OCI-LY7 (cell line): Measurements from ENCODE around the gene CNTNAP5. TPM values are rescaled to one million over a fixed set of nuclear protein-coding genes. Genes with fewer than 3 reads are reported as not detected.

Source experiments
- BruUV-seq: library from RNA; stranded (reverse); fragments of 400-500 nt; replicated peaks from 2 replicates; lab custom pipeline; 2021; lab: Mats Ljungman, UMichigan
- CTCF ChIA-PET: fragments of 300-600 bp; sonication (Branson Sonifier 250); formaldehyde crosslinking; loops from one replicate; lab custom pipeline; 2022; ENCODE audit warnings: antibody characterized with exemption; ENCODE audit not compliant: unreplicated experiment; lab: Charles Lee
- POLR2A ChIA-PET: fragments of 300-600 bp; sonication (Branson Sonifier 250); formaldehyde crosslinking; loops from one replicate; lab custom pipeline; 2022; ENCODE audit warnings: antibody characterized with exemption; lab: Charles Lee
- DNase-seq: peaks from one replicate; pipeline ENCODE4 v3.0.0-alpha.2; 2015; ENCODE audit warnings: low spot score
- H2AFZ ChIP-seq: fragments of 200-600 bp; sonication (generic), shearing (Covaris generic); 2 replicates; pipeline ENCODE4 v1.6.1; 2014; ENCODE audit warnings: mild to moderate bottlenecking, antibody characterized with exemption, low read length, moderate library complexity
- H3K27ac ChIP-seq: fragments of 200-600 bp; sonication (generic); 2 replicates; pipeline ENCODE4 v1.5.1; 2014; ENCODE audit warnings: mixed run types, low read depth, mild to moderate bottlenecking, moderate library complexity, low read length, inconsistent platforms; ENCODE audit not compliant: poor library complexity, severe bottlenecking
- H3K36me3 ChIP-seq: fragments of 200-600 bp; sonication (generic); 2 replicates; pipeline ENCODE4 v1.6.1; 2014; ENCODE audit warnings: mild to moderate bottlenecking, antibody characterized with exemption, low read length, moderate library complexity, mixed read lengths; ENCODE audit not compliant: insufficient read depth
- H3K4me1 ChIP-seq: fragments of 200-600 bp; sonication (generic); 2 replicates; pipeline ENCODE4 v1.5.1; 2014; ENCODE audit warnings: mild to moderate bottlenecking, low read length; ENCODE audit not compliant: insufficient read depth, poor library complexity, severe bottlenecking
- H3K4me2 ChIP-seq: fragments of 200-600 bp; sonication (generic); 2 replicates; pipeline ENCODE4 v1.6.1; 2014; ENCODE audit warnings: mild to moderate bottlenecking, low read length
- H3K4me3 ChIP-seq: fragments of 200-600 bp; sonication (generic); 2 replicates; pipeline ENCODE4 v1.5.1; 2014; ENCODE audit warnings: mild to moderate bottlenecking, low read depth, low read length; ENCODE audit not compliant: poor library complexity, severe bottlenecking
- H3K79me2 ChIP-seq: fragments of 200-600 bp; sonication (generic); 2 replicates; pipeline ENCODE4 v1.6.1; 2016; ENCODE audit warnings: low read depth, mild to moderate bottlenecking, low read length, moderate library complexity, mixed read lengths; ENCODE audit not compliant: insufficient read depth
- H3K9me2 ChIP-seq: fragments of 200-600 bp; sonication (generic); 2 replicates; pipeline ENCODE4 v1.6.1; 2016; ENCODE audit warnings: mild to moderate bottlenecking, low read length, mixed read lengths; ENCODE audit not compliant: insufficient read depth
- H3K9me3 ChIP-seq: fragments of 200-600 bp; sonication (generic); 2 replicates; pipeline ENCODE4 v1.6.1; 2014; ENCODE audit warnings: mild to moderate bottlenecking, mixed run types, low read length, mixed read lengths
- H4K20me1 ChIP-seq: fragments of 200-600 bp; sonication (generic); 2 replicates; pipeline ENCODE4 v1.6.1; 2014; ENCODE audit warnings: mild to moderate bottlenecking, antibody characterized with exemption, low read length, moderate library complexity, mixed read lengths; ENCODE audit not compliant: insufficient read depth
- CTCF ChIP-seq: fragments of 200-600 bp; sonication (generic); conservative IDR thresholded peaks from 2 replicates; pipeline ENCODE4 v1.5.1; 2014; ENCODE audit warnings: mild to moderate bottlenecking, antibody characterized with exemption, low read length, moderate library complexity, mixed read lengths
- EZH2phosphoT487 ChIP-seq: fragments of 200-600 bp; sonication (generic); IDR thresholded peaks from 2 replicates; pipeline ENCODE4 v1.6.1; 2018; ENCODE audit warnings: low read depth, borderline replicate concordance, mild to moderate bottlenecking, mixed run types, antibody characterized with exemption, low read length, moderate library complexity, mixed read lengths
- intact Hi-C: fragments of 100-400 bp; cut with micrococcal nuclease; formaldehyde crosslinking; loops from one replicate; pipeline ENCODE4 v1.10.0; 2022; ENCODE audit not compliant: unreplicated experiment
- total RNA-seq, 2 experiments: library from RNA; depleted of rRNA in 1 of 2; stranded (reverse); fragments of >200 nt in 1 of 2; shearing (Covaris generic) in 1 of 2; gene quantifications; 2 replicates each; pipeline ENCODE4 v1.2.3, GENCODE V29; 2014 to 2022

CNTNAP5 gene
- total RNA-seq, 2 experiments from 2014 or later = not detected

- Histone ChIP-seq H3K36me3 (no peaks in the 10 kb centered on the region), H3K27ac (no peak overlapping the region), H4K20me1 (no peaks in the 10 kb centered on the region; the same call in 1 of the 2 replicates), H3K9me2 (no peaks in the 10 kb centered on the region), H3K4me2 (no peak overlapping the region), H3K79me2 (no peaks in the 10 kb centered on the region), H3K4me1 (no peaks in the 10 kb centered on the region), H3K9me3 (no peaks in the 10 kb centered on the region), H2AFZ (no peak overlapping the region), H3K4me3 (no peak overlapping the region)
- POLR2A ChIA-PET = no interaction called here
- no peak for DNase-seq
- CTCF ChIA-PET = no interaction called here
- no peak for TF ChIP-seq EZH2phosphoT487
- TF ChIP-seq CTCF = no peak
- no TSS peak for BruUV-seq
- intact Hi-C loops = no loop called here
Observed at GRCh38 chr2:124315221-124315880, 290.3 kb downstream of the CNTNAP5 start.

- Histone ChIP-seq H3K27ac (no peak overlapping the region), H3K4me1 (no peaks in the 10 kb centered on the region)
- BruUV-seq = no TSS peak
Observed at GRCh38 chr2:124316133-124316532, 291.0 kb downstream of the CNTNAP5 start.

More at GRCh38 chr2:124316133-124316532, 291.0 kb downstream of the CNTNAP5 start:
- no peaks in the 10 kb centered on the region for H3K9me3 ChIP-seq
- intact Hi-C loops = no loop called here
- DNase-seq = no peak
- H3K4me3 ChIP-seq = no peak overlapping the region
- no peaks in the 10 kb centered on the region for H3K36me3 ChIP-seq
- TF ChIP-seq EZH2phosphoT487 (no peak), CTCF (no peak)
- H3K79me2 ChIP-seq = no peaks in the 10 kb centered on the region
- POLR2A ChIA-PET = no interaction called here
- no peaks in the 10 kb centered on the region; the same call in 1 of the 2 replicates for H4K20me1 ChIP-seq
- no peaks in the 10 kb centered on the region for H3K9me2 ChIP-seq
- no peak overlapping the region for H3K4me2 ChIP-seq
- H2AFZ ChIP-seq = no peak overlapping the region
- CTCF ChIA-PET = no interaction called here
